GM12878 (cell line): ENCODE measurements around the gene ING5. TPM values are rescaled to one million over a fixed set of nuclear protein-coding genes. Genes with fewer than 3 reads are reported as not detected.

Experiments used
- ATAC-seq: fragments of 200-7000 bp; cut with Tn5 transposase; 3 replicates; pipeline ENCODE4 v1.9.1; 2020; ENCODE audit warnings: mild to moderate bottlenecking, moderate library complexity
- BruUV-seq: library from RNA; stranded (reverse); fragments of 400-500 nt; replicated peaks from 2 replicates; lab custom pipeline; 2021; lab: Mats Ljungman, UMichigan
- CTCF ChIA-PET: fragments of 300-600 bp; sonication (Branson Sonifier 250); formaldehyde crosslinking; extraction: SDS; loops from one replicate; lab custom pipeline; 2021; ENCODE audit warnings: inconsistent platforms; lab: Yijun Ruan, JAX
- POLR2A ChIA-PET: fragments of 350-600 bp; formaldehyde crosslinking; extraction: SDS; loops from one replicate; lab custom pipeline; 2021; ENCODE audit warnings: inconsistent platforms; lab: Charles Lee
- RAD21 ChIA-PET: fragments of 300-600 bp; sonication (Branson Sonifier 250); formaldehyde crosslinking; loops from one replicate; lab custom pipeline; 2023; ENCODE audit warnings: antibody characterized with exemption; ENCODE audit not compliant: unreplicated experiment; lab: Charles Lee
- SMC1A ChIA-PET: fragments of 300-600 bp; sonication (Branson Sonifier 250); formaldehyde crosslinking; loops from one replicate; lab custom pipeline; 2023; ENCODE audit not compliant: unreplicated experiment, uncharacterized antibody; lab: Charles Lee
- DNase-seq: peaks from one replicate; pipeline ENCODE4 v3.0.0-alpha.2; 2011; ENCODE audit warnings: low read depth, low spot score
- FAIRE-seq: peaks from 3 replicates; lab custom pipeline; 2011; peaks lifted over from hg19 to GRCh38; lab: Jason Lieb, UNC
- H2AFZ ChIP-seq: 2 replicates; pipeline ENCODE4 v1.6.0; 2011; ENCODE audit warnings: low read depth, low read length, control low read depth; ENCODE audit not compliant: control insufficient read depth
- H3K27ac ChIP-seq: 2 replicates; pipeline ENCODE4 v1.5.1; 2011; ENCODE audit warnings: control low read depth; ENCODE audit not compliant: control insufficient read depth, insufficient read depth
- H3K27me3 ChIP-seq, 2 experiments: replicated peaks in 1 of 2; 2 replicates each; pipeline versions ENCODE4 v1.6.0 to v1.6.1; 2011; ENCODE audit warnings: low read length in 1 of 2; ENCODE audit not compliant: control insufficient read depth in 2 of 2, insufficient read depth in 2 of 2
- H3K36me3 ChIP-seq, 2 experiments: 2 replicates each; pipeline ENCODE4 v1.5.1; 2011; ENCODE audit warnings: low read length in 1 of 2; ENCODE audit not compliant: control insufficient read depth in 2 of 2, insufficient read depth in 2 of 2
- H3K4me1 ChIP-seq: 2 replicates; pipeline ENCODE4 v1.6.1; 2011; ENCODE audit warnings: mild to moderate bottlenecking, low read length, moderate library complexity, mixed read lengths; ENCODE audit not compliant: control insufficient read depth, insufficient read depth
- H3K4me2 ChIP-seq: 2 replicates; pipeline ENCODE4 v1.6.0; 2011; ENCODE audit warnings: control low read depth; ENCODE audit not compliant: control insufficient read depth, insufficient read depth
- H3K4me3 ChIP-seq: fragments of 200-600 bp; sonication (generic); 2 replicates; pipeline ENCODE4 v1.5.1; 2016
- H3K79me2 ChIP-seq: 2 replicates; pipeline ENCODE4 v1.6.0; 2011; ENCODE audit warnings: low read length; ENCODE audit not compliant: control insufficient read depth, insufficient read depth
- H3K9ac ChIP-seq: 2 replicates; pipeline ENCODE4 v1.8.0; 2011; ENCODE audit warnings: low read length, control low read depth, mixed read lengths; ENCODE audit not compliant: control insufficient read depth, insufficient read depth
- H3K9me3 ChIP-seq: replicated peaks from 3 replicates; pipeline ENCODE4 v1.5.1; 2011; ENCODE audit warnings: mild to moderate bottlenecking, low read length; ENCODE audit not compliant: control insufficient read depth, insufficient read depth
- H4K20me1 ChIP-seq: 2 replicates; pipeline ENCODE4 v1.6.0; 2011; ENCODE audit not compliant: control insufficient read depth, insufficient read depth
- BRCA1 ChIP-seq: IDR thresholded peaks from 2 replicates; pipeline ENCODE4 v1.6.1; 2011; ENCODE audit warnings: low read depth, low read length, improper control_type of control experiment
- CBFB ChIP-seq: IDR thresholded peaks from 2 replicates; pipeline ENCODE4 v1.6.1; 2016; ENCODE audit warnings: antibody characterized with exemption, low read depth
- CBX3 ChIP-seq: fragments of 200-600 bp; sonication (generic); IDR thresholded peaks from 2 replicates; pipeline ENCODE4 v1.6.1; 2016; ENCODE audit warnings: low read depth, borderline replicate concordance
- CHD1 ChIP-seq: IDR thresholded peaks from 2 replicates; pipeline ENCODE4 v1.6.1; 2012; ENCODE audit warnings: low read depth, low read length, improper control_type of control experiment
- DPF2 ChIP-seq: fragments of 450-650 bp; IDR thresholded peaks from 2 replicates; pipeline ENCODE4 v1.6.1; 2017; ENCODE audit warnings: mild to moderate bottlenecking
- ESRRA ChIP-seq: IDR thresholded peaks from 2 replicates; pipeline ENCODE4 v1.6.1; 2012; ENCODE audit warnings: mild to moderate bottlenecking, low read length, improper control_type of control experiment
- NFYB ChIP-seq: IDR thresholded peaks from 2 replicates; pipeline ENCODE4 v1.6.1; 2011; ENCODE audit warnings: low read depth, mild to moderate bottlenecking, low read length, improper control_type of control experiment, moderate library complexity; ENCODE audit not compliant: insufficient read depth
- RAD51 ChIP-seq: fragments of 450-650 bp; IDR thresholded peaks from 2 replicates; pipeline ENCODE4 v1.6.1; 2016; ENCODE audit warnings: moderate library complexity, mild to moderate bottlenecking, inconsistent platforms
- RB1 ChIP-seq: fragments of 450-650 bp; formaldehyde crosslinking; IDR thresholded peaks from 2 replicates; pipeline ENCODE4 v1.6.1; 2017; ENCODE audit warnings: mild to moderate bottlenecking, borderline replicate concordance
- REST ChIP-seq: IDR thresholded peaks from 2 replicates; pipeline ENCODE4 v1.6.1; 2012; ENCODE audit warnings: mild to moderate bottlenecking, low read depth, low read length
- WGBS: methylation state at CpG from one replicate; pipeline ENCODE4 v1.1.6; 2016; ENCODE audit warnings: low lambda C conversion rate; ENCODE audit not compliant: insufficient replicate concordance, insufficient coverage; ENCODE audit errors: missing lambda C conversion rate; 5-methylcytosine and 5-hydroxymethylcytosine counted together
- in situ Hi-C: fragments of 300-500 bp; cut with MboI; formaldehyde crosslinking; loops from 9 replicates; pipeline ENCODE4 v1.14.3; 2018; ENCODE audit warnings: mixed read lengths
- intact Hi-C: fragments of 100-400 bp; cut with micrococcal nuclease; formaldehyde crosslinking; loops from one replicate; pipeline ENCODE4 v1.14.2; 2022; ENCODE audit not compliant: unreplicated experiment
- polyA plus RNA-seq, 11 experiments: library from polyadenylated mRNA; depleted of rRNA in 4 of 11; unstranded in 6 of 11; stranded (reverse) in 5 of 11; fragments of >200 nt; fragmentation: Nextera tagmentation in 4 of 11; fragmentation: Illumina TruSeq in 1 of 11; extraction: Ambion mirVana in 4 of 11; extraction: Trizol in 1 of 11; gene quantifications; 1 replicate in 1 of 11; 2 replicates in 10 of 11; pipeline versions ENCODE4 v1.2.1 to v1.2.3, GENCODE V29; 2011 to 2016; ENCODE audit warnings: inconsistent platforms in 2 of 11, missing spikeins in 2 of 11, low read depth in 1 of 11
- total RNA-seq, 4 experiments: library from RNA; depleted of rRNA in 3 of 4; stranded (reverse); fragments of >200 nt in 3 of 4; fragmentation: Illumina TruSeq in 1 of 4; extraction: Trizol in 1 of 4; gene quantifications; 2 replicates each; pipeline versions ENCODE4 v1.2.1 to v1.2.3, GENCODE V29; 2013 to 2021

Gene ING5
- total and polyA plus RNA-seq, 10 of the 15 experiments (the other 5 are each of a cell fraction or from before 2014, with no cell fraction given) = 10.0 to 46.1 (median 27.2) TPM

GRCh38 chr2:241754042-241754441 lies 52.2 kb downstream of the ING5 start:
- Histone ChIP-seq H3K79me2 (no peaks in the 10 kb centered on the region), H3K27ac (no peak overlapping the region), H4K20me1 (no peaks in the 10 kb centered on the region), H3K9ac (no peak overlapping the region), H3K4me1 (no peaks in the 10 kb centered on the region), H3K4me3 (no peak overlapping the region), H3K4me2 (no peak overlapping the region), H3K27me3 (no peaks in the 10 kb centered on the region), H2AFZ (no peak overlapping the region), H3K36me3 (peaks cover 1 to 8% of the 10 kb centered on the region in 2 experiments), H3K9me3 (no peaks in the 10 kb centered on the region)
- TF ChIP-seq CBFB (no peak), BRCA1 (no peak), DPF2 (no peak)
- ChIA-PET SMC1A (no interaction called here), RAD21 (no interaction called here), POLR2A (interaction anchor here (0.6 kb wide), 1 partner anchor 155 kb away, joined by 3 read pairs; no protein-coding TSS in a partner anchor), CTCF (no interaction called here)
- DNase-seq (no peak), FAIRE-seq (no peak), ATAC-seq (no peak)
- in situ Hi-C loops (no loop called here), intact Hi-C loops (no loop called here)
- 99% methylated on average over 20 of the region's 20 CpGs for WGBS
- BruUV-seq = no TSS peak

GRCh38 chr2:241755166-241755565 lies 53.3 kb downstream of the ING5 start:
- H3K9me3 ChIP-seq = no peaks in the 10 kb centered on the region
- intact Hi-C loops = no loop called here
- no peak overlapping the region for H2AFZ ChIP-seq
- 96% methylated on average over 7 of the region's 18 CpGs for WGBS
- POLR2A ChIA-PET = no interaction called here
- no peak overlapping the region for H3K9ac ChIP-seq
- no peaks in the 10 kb centered on the region for H3K4me1 ChIP-seq
- no peak for TF ChIP-seq CBX3
- no peak for TF ChIP-seq RAD51
- TF ChIP-seq NFYB = no peak
- TF ChIP-seq ESRRA = no peak
- TF ChIP-seq CHD1 = no peak
- TF ChIP-seq REST = no peak
- TF ChIP-seq RB1 = no peak
- TF ChIP-seq, all 136 proteins: peak for 0
- ATAC-seq (no peak), DNase-seq (no peak), FAIRE-seq (no peak)
- H3K36me3 ChIP-seq = peaks cover 3 to 11% of the 10 kb centered on the region in 2 experiments
- no peak overlapping the region for H3K4me3 ChIP-seq
- no peak overlapping the region for H3K27ac ChIP-seq
- ChIA-PET SMC1A (no interaction called here), RAD21 (no interaction called here), CTCF (no interaction called here)
- no peaks in the 10 kb centered on the region for H3K79me2 ChIP-seq
- no peaks in the 10 kb centered on the region for H4K20me1 ChIP-seq
- in situ Hi-C loops = no loop called here
- no peaks in the 10 kb centered on the region for H3K27me3 ChIP-seq
- no TSS peak for BruUV-seq
- no peak overlapping the region for H3K4me2 ChIP-seq
